IMR-90 (cell line): Measurements from ENCODE around the gene VPS13A.

Experiments used
- CHD1 ChIP-seq: IDR thresholded peaks from 2 replicates; pipeline ENCODE4 v1.6.1; 2012; ENCODE audit warnings: low read depth, low read length, improper control_type of control experiment
- POLR2A ChIP-seq: IDR thresholded peaks from 2 replicates; pipeline ENCODE4 v1.6.1; 2012; ENCODE audit warnings: mild to moderate bottlenecking, low read depth, low read length
- TF ChIP-seq, protein P1 (sequence below): conservative IDR thresholded peaks from 2 replicates; pipeline ENCODE4 v1.5.1; 2012; ENCODE audit warnings: mild to moderate bottlenecking, low read depth, low read length, improper control_type of control experiment

DNA sequence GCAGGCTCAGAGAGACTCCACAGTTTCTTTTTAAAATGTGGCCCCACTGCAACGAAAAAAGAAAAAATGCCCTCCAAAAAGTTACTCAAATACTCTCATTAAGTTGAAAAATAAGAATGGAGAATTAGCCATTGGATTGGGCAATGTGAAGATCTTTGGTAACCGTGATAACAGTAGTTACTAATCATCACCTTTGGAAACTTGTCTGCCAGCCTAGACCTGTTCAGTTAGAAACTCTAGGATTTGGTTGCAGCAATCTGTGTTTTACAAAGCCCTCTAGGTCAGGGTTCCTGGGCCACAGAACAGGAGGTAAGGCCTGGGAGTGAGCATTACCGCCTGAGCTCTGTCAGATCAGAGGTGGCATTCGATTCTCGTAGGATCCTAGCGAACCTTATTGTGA is 34.2 kb downstream of the VPS13A start:
- TF ChIP-seq POLR2A (no peak), CHD1 (no peak)
- TF ChIP-seq, protein P1, sequence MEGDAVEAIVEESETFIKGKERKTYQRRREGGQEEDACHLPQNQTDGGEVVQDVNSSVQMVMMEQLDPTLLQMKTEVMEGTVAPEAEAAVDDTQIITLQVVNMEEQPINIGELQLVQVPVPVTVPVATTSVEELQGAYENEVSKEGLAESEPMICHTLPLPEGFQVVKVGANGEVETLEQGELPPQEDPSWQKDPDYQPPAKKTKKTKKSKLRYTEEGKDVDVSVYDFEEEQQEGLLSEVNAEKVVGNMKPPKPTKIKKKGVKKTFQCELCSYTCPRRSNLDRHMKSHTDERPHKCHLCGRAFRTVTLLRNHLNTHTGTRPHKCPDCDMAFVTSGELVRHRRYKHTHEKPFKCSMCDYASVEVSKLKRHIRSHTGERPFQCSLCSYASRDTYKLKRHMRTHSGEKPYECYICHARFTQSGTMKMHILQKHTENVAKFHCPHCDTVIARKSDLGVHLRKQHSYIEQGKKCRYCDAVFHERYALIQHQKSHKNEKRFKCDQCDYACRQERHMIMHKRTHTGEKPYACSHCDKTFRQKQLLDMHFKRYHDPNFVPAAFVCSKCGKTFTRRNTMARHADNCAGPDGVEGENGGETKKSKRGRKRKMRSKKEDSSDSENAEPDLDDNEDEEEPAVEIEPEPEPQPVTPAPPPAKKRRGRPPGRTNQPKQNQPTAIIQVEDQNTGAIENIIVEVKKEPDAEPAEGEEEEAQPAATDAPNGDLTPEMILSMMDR = no peak
